NOMO-1 (cell line): ENCODE measurements around the gene CUX1.
"Not testable (repeated sequence)": the region's sequence is repeated elsewhere in the genome, so short reads cannot be mapped to it uniquely, and the experiment has no call there.

ENCODE experiments used
- DNase-seq, 2 experiments: peaks; one replicate each; lab custom pipeline; 2025; ENCODE audit not compliant: unreplicated experiment in 2 of 2; lab: John Stamatoyannopoulos, UW

The CUX1 gene

GRCh38 chr7:102220960-102221800, 403.8 kb downstream of the CUX1 start:
- DNase-seq = no peak

GRCh38 chr7:102221961-102222360, 404.5 kb downstream of the CUX1 start:
- no peak for DNase-seq

- DNase-seq = no peak
Observed at GRCh38 chr7:102222445-102222844, 405.0 kb downstream of the CUX1 start.

GRCh38 chr7:102223184-102223583, 405.8 kb downstream of the CUX1 start:
- DNase-seq = no peak

GRCh38 chr7:102225025-102225424, 407.6 kb downstream of the CUX1 start:
- no peak for DNase-seq

- DNase-seq = no peak
Observed at GRCh38 chr7:102227371-102227770, 409.9 kb downstream of the CUX1 start.

GRCh38 chr7:102228935-102229334, 411.5 kb downstream of the CUX1 start:
- DNase-seq = no peak

GRCh38 chr7:102230162-102230561, 412.7 kb downstream of the CUX1 start:
- DNase-seq = not testable (repeated sequence)

- DNase-seq = no peak
Observed at GRCh38 chr7:102230593-102230992, 413.2 kb downstream of the CUX1 start.

GRCh38 chr7:102232611-102233286, 415.3 kb downstream of the CUX1 start:
- no peak for DNase-seq

- no peak for DNase-seq
Observed at GRCh38 chr7:102234131-102234530, 416.7 kb downstream of the CUX1 start.

GRCh38 chr7:102234801-102235550, 417.6 kb downstream of the CUX1 start:
- DNase-seq = no peak

- DNase-seq = no peak
Observed at GRCh38 chr7:102236102-102236501, 418.7 kb downstream of the CUX1 start.

- DNase-seq = peak; percentile 52 to 73
Observed at GRCh38 chr7:102236592-102237287, 419.3 kb downstream of the CUX1 start.

GRCh38 chr7:102239206-102239820, 421.9 kb downstream of the CUX1 start:
- no peak for DNase-seq

GRCh38 chr7:102241431-102241830, 424.0 kb downstream of the CUX1 start:
- no peak for DNase-seq

GRCh38 chr7:102244601-102245000, 427.2 kb downstream of the CUX1 start:
- DNase-seq = no peak

- DNase-seq = no peak
Observed at GRCh38 chr7:102248081-102248455, 430.6 kb downstream of the CUX1 start.

- DNase-seq = no peak
Observed at GRCh38 chr7:102248456-102249395, 431.3 kb downstream of the CUX1 start.
